PFSK-1 (cell line): Measurements from ENCODE around the gene SYNDIG1.

Experiments used
- FOXP2 ChIP-seq: optimal IDR thresholded peaks from 2 replicates; pipeline ENCODE3; 2011; ENCODE audit warnings: borderline replicate concordance, control low read depth, inconsistent platforms; ENCODE audit not compliant: insufficient read depth; ENCODE audit errors: extremely low read length, extremely low read depth
- POLR2AphosphoS5 ChIP-seq: IDR thresholded peaks from 2 replicates; pipeline ENCODE4 v1.6.1; 2012; ENCODE audit warnings: low read depth, mild to moderate bottlenecking, control low read depth, low read length, moderate library complexity
- SIN3A ChIP-seq: IDR thresholded peaks from 2 replicates; pipeline ENCODE4 v1.6.1; 2012; ENCODE audit warnings: mild to moderate bottlenecking, low read length, moderate library complexity, borderline replicate concordance; ENCODE audit not compliant: insufficient read depth
- TAF1 ChIP-seq: IDR thresholded peaks from 2 replicates; pipeline ENCODE4 v1.6.1; 2012; ENCODE audit warnings: low read length, control low read depth, borderline replicate concordance; ENCODE audit not compliant: insufficient read depth
- TF ChIP-seq, protein P1 (sequence below), 2 experiments: IDR thresholded peaks; 2 replicates each; pipeline versions ENCODE4 v1.6.1 to v1.8.0; 2011 to 2012; ENCODE audit warnings: low read depth in 2 of 2, low read length in 2 of 2, control low read depth in 1 of 2, inconsistent platforms in 1 of 2, mild to moderate bottlenecking in 1 of 2, moderate library complexity in 1 of 2; ENCODE audit not compliant: insufficient read depth in 1 of 2

SYNDIG1 gene

DNA sequence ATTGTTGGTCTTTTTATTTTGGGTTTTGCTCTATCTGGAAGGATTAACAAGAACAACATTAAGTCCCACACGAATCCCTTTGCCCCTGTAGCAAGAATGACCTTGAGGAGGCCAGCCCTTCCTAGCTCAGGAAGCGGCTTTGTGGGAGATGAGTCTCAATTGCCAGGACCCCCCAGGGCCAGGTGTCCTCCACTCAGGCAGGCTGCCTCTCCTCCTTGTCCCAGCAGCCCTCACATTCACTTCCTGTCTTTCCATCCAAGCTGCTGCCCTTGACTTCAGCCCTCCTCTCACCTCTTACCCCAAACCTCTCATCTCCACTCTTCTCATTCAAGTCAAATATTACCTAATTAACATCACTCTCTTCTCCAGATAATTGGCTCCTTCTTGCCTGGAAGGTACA is 22.6 kb upstream of the SYNDIG1 start:
- TF ChIP-seq SIN3A, result no peak
- TF ChIP-seq FOXP2, result no peak
- no peak for TF ChIP-seq POLR2AphosphoS5
- no peak for TF ChIP-seq TAF1
- TF ChIP-seq, protein P1, sequence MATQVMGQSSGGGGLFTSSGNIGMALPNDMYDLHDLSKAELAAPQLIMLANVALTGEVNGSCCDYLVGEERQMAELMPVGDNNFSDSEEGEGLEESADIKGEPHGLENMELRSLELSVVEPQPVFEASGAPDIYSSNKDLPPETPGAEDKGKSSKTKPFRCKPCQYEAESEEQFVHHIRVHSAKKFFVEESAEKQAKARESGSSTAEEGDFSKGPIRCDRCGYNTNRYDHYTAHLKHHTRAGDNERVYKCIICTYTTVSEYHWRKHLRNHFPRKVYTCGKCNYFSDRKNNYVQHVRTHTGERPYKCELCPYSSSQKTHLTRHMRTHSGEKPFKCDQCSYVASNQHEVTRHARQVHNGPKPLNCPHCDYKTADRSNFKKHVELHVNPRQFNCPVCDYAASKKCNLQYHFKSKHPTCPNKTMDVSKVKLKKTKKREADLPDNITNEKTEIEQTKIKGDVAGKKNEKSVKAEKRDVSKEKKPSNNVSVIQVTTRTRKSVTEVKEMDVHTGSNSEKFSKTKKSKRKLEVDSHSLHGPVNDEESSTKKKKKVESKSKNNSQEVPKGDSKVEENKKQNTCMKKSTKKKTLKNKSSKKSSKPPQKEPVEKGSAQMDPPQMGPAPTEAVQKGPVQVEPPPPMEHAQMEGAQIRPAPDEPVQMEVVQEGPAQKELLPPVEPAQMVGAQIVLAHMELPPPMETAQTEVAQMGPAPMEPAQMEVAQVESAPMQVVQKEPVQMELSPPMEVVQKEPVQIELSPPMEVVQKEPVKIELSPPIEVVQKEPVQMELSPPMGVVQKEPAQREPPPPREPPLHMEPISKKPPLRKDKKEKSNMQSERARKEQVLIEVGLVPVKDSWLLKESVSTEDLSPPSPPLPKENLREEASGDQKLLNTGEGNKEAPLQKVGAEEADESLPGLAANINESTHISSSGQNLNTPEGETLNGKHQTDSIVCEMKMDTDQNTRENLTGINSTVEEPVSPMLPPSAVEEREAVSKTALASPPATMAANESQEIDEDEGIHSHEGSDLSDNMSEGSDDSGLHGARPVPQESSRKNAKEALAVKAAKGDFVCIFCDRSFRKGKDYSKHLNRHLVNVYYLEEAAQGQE (IDR thresholded peaks at IDR 0.05; ENCODE audit: insufficient read depth in 1 of 2, low read depth in 2 of 2, low read length in 2 of 2), result no peak

DNA sequence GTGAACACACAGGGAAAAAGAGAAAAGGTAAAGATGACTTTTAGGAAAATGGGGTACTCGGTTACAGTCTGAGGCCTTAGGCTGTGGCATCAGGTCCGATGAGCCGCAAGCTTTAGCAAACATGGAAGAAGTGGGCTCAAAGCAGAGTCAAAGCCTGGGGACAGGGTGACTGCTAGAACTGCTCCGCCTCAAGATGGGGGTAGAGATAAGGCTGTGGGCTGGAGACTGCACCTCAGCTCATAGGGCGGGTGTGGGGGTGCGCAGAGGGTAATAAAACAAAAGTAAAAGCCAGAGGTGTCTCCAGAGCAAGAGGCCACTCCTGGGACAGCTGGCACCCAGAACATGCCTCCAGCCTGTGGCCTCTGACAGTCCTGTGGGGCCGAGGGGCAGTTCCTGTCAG is 21.3 kb upstream of the SYNDIG1 start:
- TF ChIP-seq TAF1, result no peak
- no peak for TF ChIP-seq FOXP2
- TF ChIP-seq, protein P1 (IDR thresholded peaks at IDR 0.05; ENCODE audit: insufficient read depth in 1 of 2, low read depth in 2 of 2, low read length in 2 of 2), result no peak
- TF ChIP-seq SIN3A, result no peak
- TF ChIP-seq POLR2AphosphoS5, result no peak

DNA sequence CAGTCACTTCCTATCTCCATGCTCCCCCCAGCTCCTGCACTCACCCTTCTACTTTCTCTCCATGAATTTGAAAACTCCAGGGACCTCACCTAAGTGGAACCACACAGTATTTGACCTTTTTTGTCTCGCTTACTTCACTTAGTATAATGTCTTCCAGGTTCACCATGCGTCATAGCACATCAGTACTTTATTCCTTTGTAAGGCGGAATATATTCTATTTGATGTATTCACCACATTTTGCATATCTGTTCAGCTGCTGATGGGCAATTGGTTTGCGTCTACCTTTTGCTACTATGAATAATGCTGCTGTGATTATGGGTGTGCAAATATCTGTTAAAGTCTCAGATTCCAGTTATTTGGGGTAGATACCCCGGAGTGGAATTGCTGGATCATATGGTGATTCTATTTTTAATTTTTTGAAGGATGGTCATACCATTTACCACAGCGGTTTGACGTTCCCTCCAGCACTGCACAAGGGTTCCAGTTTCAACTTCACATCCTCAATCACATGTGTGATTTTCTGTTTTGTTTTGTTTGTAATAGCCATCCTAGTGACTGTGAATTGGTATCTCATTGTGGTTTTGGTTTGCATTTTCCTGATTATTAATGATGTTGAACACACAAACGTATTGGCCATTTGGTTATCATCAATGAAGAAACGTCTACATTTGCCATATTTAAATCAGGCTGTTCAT is 20.3 kb upstream of the SYNDIG1 start:
- no peak for TF ChIP-seq FOXP2
- no peak for TF ChIP-seq POLR2AphosphoS5
- TF ChIP-seq SIN3A, result no peak
- TF ChIP-seq TAF1, result no peak
- TF ChIP-seq, protein P1 (IDR thresholded peaks at IDR 0.05; ENCODE audit: insufficient read depth in 1 of 2, low read depth in 2 of 2, low read length in 2 of 2), result no peak

DNA sequence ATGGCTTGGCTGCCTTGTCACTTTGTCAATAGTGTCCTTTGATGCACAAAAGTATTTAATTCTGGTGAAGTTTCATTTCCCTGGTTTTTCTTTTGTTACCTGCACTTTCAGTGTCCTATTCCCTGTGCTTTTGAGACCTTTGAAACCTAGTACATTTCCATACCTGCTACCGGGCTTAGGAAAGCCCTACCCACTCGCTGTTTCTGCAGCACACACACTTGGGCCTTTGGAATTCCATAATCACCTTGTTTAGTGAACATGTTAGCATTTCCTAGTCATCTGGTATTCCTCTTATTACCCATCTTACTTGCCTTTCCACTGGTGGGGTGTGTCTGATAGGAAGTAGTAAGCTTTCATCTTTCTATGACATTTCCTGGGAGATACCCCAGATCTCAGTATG is 19.3 kb upstream of the SYNDIG1 start:
- TF ChIP-seq SIN3A, result no peak
- TF ChIP-seq POLR2AphosphoS5, result no peak
- no peak for TF ChIP-seq FOXP2
- no peak for TF ChIP-seq TAF1
- TF ChIP-seq, protein P1 (IDR thresholded peaks at IDR 0.05; ENCODE audit: insufficient read depth in 1 of 2, low read depth in 2 of 2, low read length in 2 of 2), result no peak
